DMS 273 (cell line): ENCODE measurements around the gene THYN1.

ENCODE experiments used
- DNase-seq: peaks from one replicate; lab custom pipeline; 2025; ENCODE audit not compliant: unreplicated experiment; lab: John Stamatoyannopoulos, UW

The THYN1 gene

GRCh38 chr11:134226806-134227325 lies 26.3 kb downstream of the THYN1 start:
- no peak for DNase-seq

GRCh38 chr11:134224710-134225664 lies 28.2 kb downstream of the THYN1 start:
- peak; percentile 62 for DNase-seq

GRCh38 chr11:134223836-134224709 lies 29.1 kb downstream of the THYN1 start, which contains the start of the genes NCAPD3 and VPS26B:
NCAPD3 (minus strand) TSS chr11:134223967; CDS start chr11:134223926, 41 bp downstream.
VPS26B (plus strand) TSS chr11:134224671; CDS start chr11:134225123, 452 bp downstream.
- peak; percentile 98 for DNase-seq

GRCh38 chr11:134223121-134223520 lies 30.0 kb downstream of the THYN1 start:
- peak; percentile 32 for DNase-seq

- DNase-seq, result no peak
Observed at GRCh38 chr11:134216816-134217215, 36.3 kb downstream of the THYN1 start.

GRCh38 chr11:134215836-134216235 lies 37.3 kb downstream of the THYN1 start:
- DNase-seq, result no peak

- peak; percentile 47 for DNase-seq
Observed at GRCh38 chr11:134207538-134208239, 45.5 kb downstream of the THYN1 start.

GRCh38 chr11:134206185-134206584 lies 47.0 kb downstream of the THYN1 start:
- no peak for DNase-seq

- no peak for DNase-seq
Observed at GRCh38 chr11:134205729-134206128, 47.4 kb downstream of the THYN1 start.

GRCh38 chr11:134202661-134203060 lies 50.5 kb downstream of the THYN1 start:
- no peak for DNase-seq

GRCh38 chr11:134200688-134201087 lies 52.5 kb downstream of the THYN1 start:
- DNase-seq, result no peak

- no peak for DNase-seq
Observed at GRCh38 chr11:134199531-134199930, 53.6 kb downstream of the THYN1 start.
